GM12878 (cell line): ENCODE measurements around the gene GPRIN1. TPM values are rescaled to one million over a fixed set of nuclear protein-coding genes. Genes with fewer than 3 reads are reported as not detected.

ENCODE experiments used
- ATAC-seq: fragments of 200-7000 bp; cut with Tn5 transposase; 3 replicates; pipeline ENCODE4 v1.9.1; 2020; ENCODE audit warnings: mild to moderate bottlenecking, moderate library complexity
- BruUV-seq: library from RNA; stranded (reverse); fragments of 400-500 nt; replicated peaks from 2 replicates; lab custom pipeline; 2021; lab: Mats Ljungman, UMichigan
- CTCF ChIA-PET: fragments of 300-600 bp; sonication (Branson Sonifier 250); formaldehyde crosslinking; extraction: SDS; loops from one replicate; lab custom pipeline; 2021; ENCODE audit warnings: inconsistent platforms; lab: Yijun Ruan, JAX
- POLR2A ChIA-PET: fragments of 350-600 bp; formaldehyde crosslinking; extraction: SDS; loops from one replicate; lab custom pipeline; 2021; ENCODE audit warnings: inconsistent platforms; lab: Charles Lee
- RAD21 ChIA-PET: fragments of 300-600 bp; sonication (Branson Sonifier 250); formaldehyde crosslinking; loops from one replicate; lab custom pipeline; 2023; ENCODE audit warnings: antibody characterized with exemption; ENCODE audit not compliant: unreplicated experiment; lab: Charles Lee
- SMC1A ChIA-PET: fragments of 300-600 bp; sonication (Branson Sonifier 250); formaldehyde crosslinking; loops from one replicate; lab custom pipeline; 2023; ENCODE audit not compliant: unreplicated experiment, uncharacterized antibody; lab: Charles Lee
- DNase-seq: peaks from one replicate; pipeline ENCODE4 v3.0.0-alpha.2; 2011; ENCODE audit warnings: low read depth, low spot score
- FAIRE-seq: peaks from 3 replicates; lab custom pipeline; 2011; peaks lifted over from hg19 to GRCh38; lab: Jason Lieb, UNC
- H2AFZ ChIP-seq: 2 replicates; pipeline ENCODE4 v1.6.0; 2011; ENCODE audit warnings: low read depth, low read length, control low read depth; ENCODE audit not compliant: control insufficient read depth
- H3K27ac ChIP-seq: 2 replicates; pipeline ENCODE4 v1.5.1; 2011; ENCODE audit warnings: control low read depth; ENCODE audit not compliant: control insufficient read depth, insufficient read depth
- H3K27me3 ChIP-seq, 2 experiments: replicated peaks in 1 of 2; 2 replicates each; pipeline versions ENCODE4 v1.6.0 to v1.6.1; 2011; ENCODE audit warnings: low read length in 1 of 2; ENCODE audit not compliant: control insufficient read depth in 2 of 2, insufficient read depth in 2 of 2
- H3K36me3 ChIP-seq, 2 experiments: 2 replicates each; pipeline ENCODE4 v1.5.1; 2011; ENCODE audit warnings: low read length in 1 of 2; ENCODE audit not compliant: control insufficient read depth in 2 of 2, insufficient read depth in 2 of 2
- H3K4me1 ChIP-seq: 2 replicates; pipeline ENCODE4 v1.6.1; 2011; ENCODE audit warnings: mild to moderate bottlenecking, low read length, moderate library complexity, mixed read lengths; ENCODE audit not compliant: control insufficient read depth, insufficient read depth
- H3K4me2 ChIP-seq: 2 replicates; pipeline ENCODE4 v1.6.0; 2011; ENCODE audit warnings: control low read depth; ENCODE audit not compliant: control insufficient read depth, insufficient read depth
- H3K4me3 ChIP-seq: fragments of 200-600 bp; sonication (generic); 2 replicates; pipeline ENCODE4 v1.5.1; 2016
- H3K79me2 ChIP-seq: 2 replicates; pipeline ENCODE4 v1.6.0; 2011; ENCODE audit warnings: low read length; ENCODE audit not compliant: control insufficient read depth, insufficient read depth
- H3K9ac ChIP-seq: 2 replicates; pipeline ENCODE4 v1.8.0; 2011; ENCODE audit warnings: low read length, control low read depth, mixed read lengths; ENCODE audit not compliant: control insufficient read depth, insufficient read depth
- H3K9me3 ChIP-seq: replicated peaks from 3 replicates; pipeline ENCODE4 v1.5.1; 2011; ENCODE audit warnings: mild to moderate bottlenecking, low read length; ENCODE audit not compliant: control insufficient read depth, insufficient read depth
- H4K20me1 ChIP-seq: 2 replicates; pipeline ENCODE4 v1.6.0; 2011; ENCODE audit not compliant: control insufficient read depth, insufficient read depth
- BCL11A ChIP-seq: IDR thresholded peaks from 2 replicates; pipeline ENCODE4 v1.6.1; 2011; ENCODE audit warnings: low read depth, low read length
- CBX5 ChIP-seq: sonication (generic); IDR thresholded peaks from 2 replicates; pipeline ENCODE4 v1.6.1; 2016; ENCODE audit warnings: low read depth, moderate library complexity, mild to moderate bottlenecking, inconsistent platforms
- CEBPB ChIP-seq, 2 experiments: fragments of 150-350 bp in 1 of 2; IDR thresholded peaks; 2 replicates each; pipeline ENCODE4 v1.6.1; 2012 to 2014; ENCODE audit warnings: low read depth in 2 of 2, low read length in 2 of 2, borderline replicate concordance in 1 of 2, inconsistent platforms in 1 of 2
- CREB1 ChIP-seq: IDR thresholded peaks from 2 replicates; pipeline ENCODE4 v1.6.1; 2012; ENCODE audit warnings: low read depth, mild to moderate bottlenecking, inconsistent platforms
- CUX1 ChIP-seq: IDR thresholded peaks from 2 replicates; pipeline ENCODE4 v1.6.1; 2012; ENCODE audit warnings: improper control_type of control experiment, low read depth, low read length; ENCODE audit not compliant: insufficient replicate concordance
- ESRRA ChIP-seq: IDR thresholded peaks from 2 replicates; pipeline ENCODE4 v1.6.1; 2012; ENCODE audit warnings: mild to moderate bottlenecking, low read length, improper control_type of control experiment
- FOXK2 ChIP-seq: fragments of 450-650 bp; IDR thresholded peaks from 2 replicates; pipeline ENCODE4 v1.6.1; 2017; ENCODE audit warnings: mild to moderate bottlenecking, moderate library complexity
- HDGF ChIP-seq: fragments of 450-650 bp; IDR thresholded peaks from 2 replicates; pipeline ENCODE4 v1.6.1; 2016; ENCODE audit warnings: antibody characterized with exemption
- IKZF2 ChIP-seq, 2 experiments: fragments of 450-650 bp; IDR thresholded peaks; 2 replicates each; pipeline ENCODE4 v1.6.1; 2017; ENCODE audit warnings: mild to moderate bottlenecking in 2 of 2, moderate library complexity in 2 of 2
- MXI1 ChIP-seq: fragments of 150-350 bp; IDR thresholded peaks from 2 replicates; pipeline ENCODE4 v1.6.1; 2011; ENCODE audit warnings: low read depth, mild to moderate bottlenecking, inconsistent platforms, low read length, improper control_type of control experiment
- NFYB ChIP-seq: IDR thresholded peaks from 2 replicates; pipeline ENCODE4 v1.6.1; 2011; ENCODE audit warnings: low read depth, mild to moderate bottlenecking, low read length, improper control_type of control experiment, moderate library complexity; ENCODE audit not compliant: insufficient read depth
- POU2F2 ChIP-seq: IDR thresholded peaks from 3 replicates; pipeline ENCODE4 v1.6.1; 2011; ENCODE audit warnings: low read depth, mild to moderate bottlenecking, low read length, borderline replicate concordance
- SIN3A ChIP-seq: IDR thresholded peaks from 2 replicates; pipeline ENCODE4 v1.6.1; 2012; ENCODE audit warnings: low read depth, low read length, improper control_type of control experiment
- SREBF1 ChIP-seq: IDR thresholded peaks from 2 replicates; pipeline ENCODE4 v1.6.1; 2012; ENCODE audit warnings: mild to moderate bottlenecking, low read length
- WGBS: methylation state at CpG from one replicate; pipeline ENCODE4 v1.1.6; 2016; ENCODE audit warnings: low lambda C conversion rate; ENCODE audit not compliant: insufficient replicate concordance, insufficient coverage; ENCODE audit errors: missing lambda C conversion rate; 5-methylcytosine and 5-hydroxymethylcytosine counted together
- in situ Hi-C: fragments of 300-500 bp; cut with MboI; formaldehyde crosslinking; loops from 9 replicates; pipeline ENCODE4 v1.14.3; 2018; ENCODE audit warnings: mixed read lengths
- intact Hi-C: fragments of 100-400 bp; cut with micrococcal nuclease; formaldehyde crosslinking; loops from one replicate; pipeline ENCODE4 v1.14.2; 2022; ENCODE audit not compliant: unreplicated experiment
- polyA plus RNA-seq, 11 experiments: library from polyadenylated mRNA; depleted of rRNA in 4 of 11; unstranded in 6 of 11; stranded (reverse) in 5 of 11; fragments of >200 nt; fragmentation: Nextera tagmentation in 4 of 11; fragmentation: Illumina TruSeq in 1 of 11; extraction: Ambion mirVana in 4 of 11; extraction: Trizol in 1 of 11; gene quantifications; 1 replicate in 1 of 11; 2 replicates in 10 of 11; pipeline versions ENCODE4 v1.2.1 to v1.2.3, GENCODE V29; 2011 to 2016; ENCODE audit warnings: inconsistent platforms in 2 of 11, missing spikeins in 2 of 11, low read depth in 1 of 11
- total RNA-seq, 4 experiments: library from RNA; depleted of rRNA in 3 of 4; stranded (reverse); fragments of >200 nt in 3 of 4; fragmentation: Illumina TruSeq in 1 of 4; extraction: Trizol in 1 of 4; gene quantifications; 2 replicates each; pipeline versions ENCODE4 v1.2.1 to v1.2.3, GENCODE V29; 2013 to 2021
- TF ChIP-seq, protein P1 (sequence below): fragments of 450-650 bp; IDR thresholded peaks from 2 replicates; pipeline ENCODE4 v1.6.1; 2016; ENCODE audit warnings: mild to moderate bottlenecking

GPRIN1 gene
- total and polyA plus RNA-seq, 10 of the 15 experiments (the other 5 are each of a cell fraction or from before 2014, with no cell fraction given) = 0.52 to 16.3 (median 4.5) TPM

DNA sequence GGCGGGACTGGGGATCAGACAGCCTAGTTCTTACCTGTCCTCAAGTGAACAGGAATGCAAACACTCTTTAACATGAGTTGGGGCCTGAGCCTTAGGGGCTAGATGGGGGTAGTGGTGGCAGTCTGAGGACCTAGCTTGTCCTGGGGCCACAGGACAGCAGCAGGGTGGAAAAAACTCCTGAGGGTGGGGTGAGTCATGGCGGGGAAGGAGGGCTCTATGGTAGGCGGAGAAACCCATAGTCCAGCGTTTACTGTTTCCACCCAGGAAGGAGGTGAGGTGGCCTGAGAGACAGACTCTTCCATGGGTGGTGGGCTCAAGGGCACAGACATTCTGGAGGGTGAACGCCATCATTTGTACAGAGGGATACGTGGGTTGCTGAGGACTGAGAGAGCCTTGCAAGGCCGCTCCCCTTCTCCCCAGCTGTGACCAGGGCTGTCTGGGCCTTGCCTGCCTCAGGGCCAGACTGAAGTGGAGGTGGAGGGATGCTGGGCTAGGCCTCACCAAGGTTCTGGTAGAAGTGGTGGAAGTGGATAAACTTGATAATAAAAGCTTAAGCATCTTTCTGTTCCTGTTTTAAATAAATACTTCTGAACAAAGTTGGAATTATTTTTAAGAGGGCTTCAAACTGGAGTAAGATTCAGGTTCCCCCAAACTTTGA, 36.2 kb upstream of the GPRIN1 start:
- Histone ChIP-seq H4K20me1 (no peaks in the 10 kb centered on the region), H2AFZ (peak overlapping the region; percentile 98), H3K9me3 (no peaks in the 10 kb centered on the region), H3K9ac (peak overlapping the region; percentile 58; the same call in 1 of the 2 replicates), H3K27ac (no peak overlapping the region), H3K79me2 (no peaks in the 10 kb centered on the region), H3K36me3 (no peaks in the 10 kb centered on the region), H3K4me1 (peaks cover 18% of the 10 kb centered on the region), H3K4me2 (peak overlapping the region; percentile 96), H3K27me3 (no peaks in the 10 kb centered on the region), H3K4me3 (0 out of 2 replicates have a peak overlapping the region, but pooled peaks have one; percentile 68)
- FAIRE-seq (no peak), DNase-seq (no peak), ATAC-seq (no peak)
- ChIA-PET POLR2A (interaction anchor here (0.8 kb wide), 1 partner anchor 10 kb away, joined by 3 read pairs; no protein-coding TSS in a partner anchor), SMC1A (interaction anchor here (1.2 kb wide), 1 partner anchor 74 kb away, joined by 3 read pairs; no protein-coding TSS in a partner anchor), CTCF (interaction anchor here (1.0 to 3.4 kb wide), 7 partner anchors 12 to 230 kb away, joined by 3 to 19 read pairs (median 3); partner anchors contain the start of gene CLTB), RAD21 (interaction anchor here (1.3 to 2.7 kb wide), 4 partner anchors 14 to 68 kb away, joined by 3 to 20 read pairs (median 4); partner anchors contain the start of gene EIF4E1B)
- WGBS = 96% methylated on average over 7 of the region's 7 CpGs
- in situ Hi-C loops (no loop called here), intact Hi-C loops (loop anchor here (5.0 to 10.0 kb wide), 2 partner anchors 74 to 231 kb away; partner anchors contain the start of gene CLTB)
- BruUV-seq = no TSS peak
- TF ChIP-seq MXI1 (no peak), SREBF1 (no peak), IKZF2 (IDR thresholded peaks at IDR 0.05) (no peak), HDGF (no peak), CBX5 (no peak), CEBPB (IDR thresholded peaks at IDR 0.05; ENCODE audit: borderline replicate concordance in 1 of 2, low read depth in 2 of 2, low read length in 2 of 2) (no peak), CREB1 (no peak), BCL11A (no peak), ESRRA (no peak), SIN3A (no peak), FOXK2 (no peak), CUX1 (no peak), NFYB (no peak), POU2F2 (no peak)
- TF ChIP-seq, protein P1, sequence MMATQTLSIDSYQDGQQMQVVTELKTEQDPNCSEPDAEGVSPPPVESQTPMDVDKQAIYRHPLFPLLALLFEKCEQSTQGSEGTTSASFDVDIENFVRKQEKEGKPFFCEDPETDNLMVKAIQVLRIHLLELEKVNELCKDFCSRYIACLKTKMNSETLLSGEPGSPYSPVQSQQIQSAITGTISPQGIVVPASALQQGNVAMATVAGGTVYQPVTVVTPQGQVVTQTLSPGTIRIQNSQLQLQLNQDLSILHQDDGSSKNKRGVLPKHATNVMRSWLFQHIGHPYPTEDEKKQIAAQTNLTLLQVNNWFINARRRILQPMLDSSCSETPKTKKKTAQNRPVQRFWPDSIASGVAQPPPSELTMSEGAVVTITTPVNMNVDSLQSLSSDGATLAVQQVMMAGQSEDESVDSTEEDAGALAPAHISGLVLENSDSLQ = no peak
